GM12878 (cell line): ENCODE measurements around the gene RIC1. TPM values are rescaled to one million over a fixed set of nuclear protein-coding genes. Genes with fewer than 3 reads are reported as not detected.
A peak's percentile ranks its signal among the peaks of the same experiment; 100 is the strongest.

Source experiments
- ATAC-seq: fragments of 200-7000 bp; cut with Tn5 transposase; 3 replicates; pipeline ENCODE4 v1.9.1; 2020; ENCODE audit warnings: mild to moderate bottlenecking, moderate library complexity
- BruUV-seq: library from RNA; stranded (reverse); fragments of 400-500 nt; replicated peaks from 2 replicates; lab custom pipeline; 2021; lab: Mats Ljungman, UMichigan
- CTCF ChIA-PET: fragments of 300-600 bp; sonication (Branson Sonifier 250); formaldehyde crosslinking; extraction: SDS; loops from one replicate; lab custom pipeline; 2021; ENCODE audit warnings: inconsistent platforms; lab: Yijun Ruan, JAX
- POLR2A ChIA-PET: fragments of 350-600 bp; formaldehyde crosslinking; extraction: SDS; loops from one replicate; lab custom pipeline; 2021; ENCODE audit warnings: inconsistent platforms; lab: Charles Lee
- RAD21 ChIA-PET: fragments of 300-600 bp; sonication (Branson Sonifier 250); formaldehyde crosslinking; loops from one replicate; lab custom pipeline; 2023; ENCODE audit warnings: antibody characterized with exemption; ENCODE audit not compliant: unreplicated experiment; lab: Charles Lee
- SMC1A ChIA-PET: fragments of 300-600 bp; sonication (Branson Sonifier 250); formaldehyde crosslinking; loops from one replicate; lab custom pipeline; 2023; ENCODE audit not compliant: unreplicated experiment, uncharacterized antibody; lab: Charles Lee
- DNase-seq: peaks from one replicate; pipeline ENCODE4 v3.0.0-alpha.2; 2011; ENCODE audit warnings: low read depth, low spot score
- FAIRE-seq: peaks from 3 replicates; lab custom pipeline; 2011; peaks lifted over from hg19 to GRCh38; lab: Jason Lieb, UNC
- H2AFZ ChIP-seq: 2 replicates; pipeline ENCODE4 v1.6.0; 2011; ENCODE audit warnings: low read depth, low read length, control low read depth; ENCODE audit not compliant: control insufficient read depth
- H3K27ac ChIP-seq: 2 replicates; pipeline ENCODE4 v1.5.1; 2011; ENCODE audit warnings: control low read depth; ENCODE audit not compliant: control insufficient read depth, insufficient read depth
- H3K27me3 ChIP-seq, 2 experiments: replicated peaks in 1 of 2; 2 replicates each; pipeline versions ENCODE4 v1.6.0 to v1.6.1; 2011; ENCODE audit warnings: low read length in 1 of 2; ENCODE audit not compliant: control insufficient read depth in 2 of 2, insufficient read depth in 2 of 2
- H3K36me3 ChIP-seq, 2 experiments: 2 replicates each; pipeline ENCODE4 v1.5.1; 2011; ENCODE audit warnings: low read length in 1 of 2; ENCODE audit not compliant: control insufficient read depth in 2 of 2, insufficient read depth in 2 of 2
- H3K4me1 ChIP-seq: 2 replicates; pipeline ENCODE4 v1.6.1; 2011; ENCODE audit warnings: mild to moderate bottlenecking, low read length, moderate library complexity, mixed read lengths; ENCODE audit not compliant: control insufficient read depth, insufficient read depth
- H3K4me2 ChIP-seq: 2 replicates; pipeline ENCODE4 v1.6.0; 2011; ENCODE audit warnings: control low read depth; ENCODE audit not compliant: control insufficient read depth, insufficient read depth
- H3K4me3 ChIP-seq: fragments of 200-600 bp; sonication (generic); 2 replicates; pipeline ENCODE4 v1.5.1; 2016
- H3K79me2 ChIP-seq: 2 replicates; pipeline ENCODE4 v1.6.0; 2011; ENCODE audit warnings: low read length; ENCODE audit not compliant: control insufficient read depth, insufficient read depth
- H3K9ac ChIP-seq: 2 replicates; pipeline ENCODE4 v1.8.0; 2011; ENCODE audit warnings: low read length, control low read depth, mixed read lengths; ENCODE audit not compliant: control insufficient read depth, insufficient read depth
- H3K9me3 ChIP-seq: replicated peaks from 3 replicates; pipeline ENCODE4 v1.5.1; 2011; ENCODE audit warnings: mild to moderate bottlenecking, low read length; ENCODE audit not compliant: control insufficient read depth, insufficient read depth
- H4K20me1 ChIP-seq: 2 replicates; pipeline ENCODE4 v1.6.0; 2011; ENCODE audit not compliant: control insufficient read depth, insufficient read depth
- CBX5 ChIP-seq: sonication (generic); IDR thresholded peaks from 2 replicates; pipeline ENCODE4 v1.6.1; 2016; ENCODE audit warnings: low read depth, moderate library complexity, mild to moderate bottlenecking, inconsistent platforms
- ELK1 ChIP-seq: IDR thresholded peaks from 2 replicates; pipeline ENCODE4 v1.6.1; 2012; ENCODE audit warnings: low read depth, low read length, improper control_type of control experiment
- GABPA ChIP-seq: IDR thresholded peaks from 2 replicates; pipeline ENCODE4 v1.6.1; 2014; ENCODE audit warnings: antibody characterized with exemption, low read depth, mild to moderate bottlenecking, inconsistent platforms
- MYB ChIP-seq: fragments of 150-350 bp; IDR thresholded peaks from 2 replicates; pipeline ENCODE4 v1.6.1; 2014; ENCODE audit warnings: mild to moderate bottlenecking, low read depth, low read length, borderline replicate concordance
- PKNOX1 ChIP-seq: fragments of 450-650 bp; IDR thresholded peaks from 2 replicates; pipeline ENCODE4 v1.6.1; 2016; ENCODE audit warnings: mild to moderate bottlenecking
- ZBTB40 ChIP-seq: fragments of 450-650 bp; IDR thresholded peaks from 2 replicates; pipeline ENCODE4 v1.6.1; 2016; ENCODE audit warnings: mild to moderate bottlenecking, moderate library complexity, borderline replicate concordance
- WGBS: methylation state at CpG from one replicate; pipeline ENCODE4 v1.1.6; 2016; ENCODE audit warnings: low lambda C conversion rate; ENCODE audit not compliant: insufficient replicate concordance, insufficient coverage; ENCODE audit errors: missing lambda C conversion rate; 5-methylcytosine and 5-hydroxymethylcytosine counted together
- in situ Hi-C: fragments of 300-500 bp; cut with MboI; formaldehyde crosslinking; loops from 9 replicates; pipeline ENCODE4 v1.14.3; 2018; ENCODE audit warnings: mixed read lengths
- intact Hi-C: fragments of 100-400 bp; cut with micrococcal nuclease; formaldehyde crosslinking; loops from one replicate; pipeline ENCODE4 v1.14.2; 2022; ENCODE audit not compliant: unreplicated experiment
- polyA plus RNA-seq, 11 experiments: library from polyadenylated mRNA; depleted of rRNA in 4 of 11; unstranded in 6 of 11; stranded (reverse) in 5 of 11; fragments of >200 nt; fragmentation: Nextera tagmentation in 4 of 11; fragmentation: Illumina TruSeq in 1 of 11; extraction: Ambion mirVana in 4 of 11; extraction: Trizol in 1 of 11; gene quantifications; 1 replicate in 1 of 11; 2 replicates in 10 of 11; pipeline versions ENCODE4 v1.2.1 to v1.2.3, GENCODE V29; 2011 to 2016; ENCODE audit warnings: inconsistent platforms in 2 of 11, missing spikeins in 2 of 11, low read depth in 1 of 11
- total RNA-seq, 4 experiments: library from RNA; depleted of rRNA in 3 of 4; stranded (reverse); fragments of >200 nt in 3 of 4; fragmentation: Illumina TruSeq in 1 of 4; extraction: Trizol in 1 of 4; gene quantifications; 2 replicates each; pipeline versions ENCODE4 v1.2.1 to v1.2.3, GENCODE V29; 2013 to 2021

RIC1 gene
- total and polyA plus RNA-seq, 10 of the 15 experiments (the other 5 are each of a cell fraction or from before 2014, with no cell fraction given): 6.2 to 59.8 (median 33.3) TPM

- H3K27ac ChIP-seq: no peak overlapping the region
- intact Hi-C loops (loop anchor here (5.0 kb wide), 1 partner anchor 81 kb away; no protein-coding TSS in a partner anchor), in situ Hi-C loops (no loop called here)
- H3K4me3 ChIP-seq: no peak overlapping the region
- H4K20me1 ChIP-seq: no peaks in the 10 kb centered on the region
- no peak for DNase-seq
- no peak overlapping the region for H3K4me2 ChIP-seq
- WGBS: 71% methylated on average over 4 of the region's 4 CpGs
- CTCF ChIA-PET: interaction anchor here (1.0 to 1.6 kb wide), 6 partner anchors 13 to 263 kb away, joined by 3 to 4 read pairs (median 4); partner anchors contain the start of gene CD274
- no peaks in the 10 kb centered on the region for H3K27me3 ChIP-seq
- H3K36me3 ChIP-seq: peaks cover 3 to 14% of the 10 kb centered on the region in 2 experiments
- RAD21 ChIA-PET: interaction anchor here (0.8 to 1.2 kb wide), 4 partner anchors 19 to 112 kb away, joined by 3 to 4 read pairs (median 3); no protein-coding TSS in a partner anchor
- SMC1A ChIA-PET: interaction anchor here (0.7 to 2.5 kb wide), 9 partner anchors 11 to 118 kb away, joined by 3 to 14 read pairs (median 3); no protein-coding TSS in a partner anchor
- peak; percentile 74 for ATAC-seq
- H3K79me2 ChIP-seq: no peaks in the 10 kb centered on the region; the same call in none of the 2 replicates
- FAIRE-seq: no peak
- TF ChIP-seq PKNOX1: 0 out of 2 replicates have a peak, but pooled peaks have one; percentile 19
- TF ChIP-seq ZBTB40: 0 out of 2 replicates have a peak, but pooled peaks have one; percentile 26
- TF ChIP-seq MYB: no peak
- TF ChIP-seq CBX5: no peak
- no peak for TF ChIP-seq ELK1
- TF ChIP-seq GABPA: no peak
- TF ChIP-seq, all 136 proteins: peak for 2
- H3K4me1 ChIP-seq: no peaks in the 10 kb centered on the region
- no TSS peak for BruUV-seq
- H3K9me3 ChIP-seq: peaks cover 17% of the 10 kb centered on the region
- POLR2A ChIA-PET: interaction anchor here (0.6 to 1.4 kb wide), 4 partner anchors 9 to 89 kb away, joined by 3 to 5 read pairs (median 4); no protein-coding TSS in a partner anchor
- no peak overlapping the region for H3K9ac ChIP-seq
- no peak overlapping the region for H2AFZ ChIP-seq
These were observed 83.9 kb downstream of the RIC1 start for GRCh38 chr9:5712651-5713390.
